GM21717 (cell line): ENCODE measurements around the gene ZBTB26.
"Not testable (repeated sequence)": the region's sequence is repeated elsewhere in the genome, so short reads cannot be mapped to it uniquely, and the experiment has no call there.

ENCODE experiments used
- ATAC-seq: cut with Tn5 transposase; IDR thresholded peaks from one replicate; pipeline ENCODE4 v1.9.1; 2021; ENCODE audit warnings: mild to moderate bottlenecking, moderate library complexity; ENCODE audit not compliant: unreplicated experiment

The ZBTB26 gene

DNA sequence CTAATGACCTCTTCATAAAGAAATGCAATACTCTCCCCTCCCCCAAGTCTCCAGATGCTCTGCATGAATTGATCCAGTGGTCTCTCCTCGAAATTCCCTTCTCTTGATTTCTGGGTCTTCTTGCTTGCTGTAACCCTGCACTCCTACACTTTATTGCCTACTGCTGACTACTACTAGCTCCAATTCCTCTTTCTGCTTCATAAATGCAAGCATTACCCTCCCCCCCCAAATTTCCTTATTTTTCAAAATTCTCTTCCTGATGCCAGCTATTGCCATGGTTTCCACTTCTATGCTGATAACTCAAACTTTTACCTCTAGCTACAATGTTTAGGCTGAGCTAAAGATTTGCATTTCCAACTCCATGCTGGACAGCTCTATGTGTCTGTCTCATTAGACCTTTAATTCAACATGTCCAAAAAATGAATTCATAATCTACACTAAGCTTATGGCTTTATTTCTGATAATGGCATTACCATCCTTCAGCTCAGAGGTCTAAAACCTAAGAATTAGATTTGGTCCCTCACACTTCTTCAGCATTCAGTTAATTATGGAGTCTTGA, 1.4 kb downstream of the ZBTB26 start:
- ATAC-seq: no peak

DNA sequence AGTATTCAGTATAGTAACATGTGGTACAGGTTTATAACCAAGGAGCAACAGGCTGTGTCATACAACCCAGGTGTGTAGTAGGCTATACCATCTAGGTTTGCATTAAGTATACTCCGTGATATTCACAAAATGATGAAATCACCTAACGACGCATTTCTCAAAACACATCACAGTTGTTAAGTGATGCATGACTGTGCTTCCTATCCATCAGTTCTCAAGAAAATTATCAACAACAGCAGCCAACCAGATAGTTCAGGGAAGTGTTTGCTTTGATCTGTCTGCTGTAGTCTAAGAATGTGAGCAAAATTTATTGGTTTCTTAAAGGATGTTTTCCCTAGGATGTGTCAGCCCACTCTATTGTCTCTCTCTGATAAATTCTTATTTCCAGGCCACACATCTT, 7.4 kb downstream of the ZBTB26 start:
- ATAC-seq: no peak

DNA sequence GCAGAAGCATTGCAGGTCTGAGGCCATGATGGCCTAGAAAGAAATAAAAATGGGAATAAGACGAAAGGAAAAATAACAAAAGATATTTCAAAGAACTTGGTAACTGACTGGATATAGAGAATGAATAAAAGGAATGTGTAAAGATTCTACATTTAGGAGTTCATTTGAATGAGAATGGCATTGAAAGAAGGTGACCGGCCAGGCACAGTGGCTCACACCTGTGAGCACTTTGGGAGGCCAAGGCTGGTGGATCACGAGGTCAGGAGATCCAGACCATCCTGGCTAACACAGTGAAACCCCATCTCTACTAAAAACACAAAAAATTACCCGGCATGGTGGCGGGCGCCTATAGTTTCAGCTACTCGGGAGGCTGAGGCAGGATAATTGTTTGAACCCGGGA, 8.6 kb downstream of the ZBTB26 start:
- ATAC-seq: no peak

DNA sequence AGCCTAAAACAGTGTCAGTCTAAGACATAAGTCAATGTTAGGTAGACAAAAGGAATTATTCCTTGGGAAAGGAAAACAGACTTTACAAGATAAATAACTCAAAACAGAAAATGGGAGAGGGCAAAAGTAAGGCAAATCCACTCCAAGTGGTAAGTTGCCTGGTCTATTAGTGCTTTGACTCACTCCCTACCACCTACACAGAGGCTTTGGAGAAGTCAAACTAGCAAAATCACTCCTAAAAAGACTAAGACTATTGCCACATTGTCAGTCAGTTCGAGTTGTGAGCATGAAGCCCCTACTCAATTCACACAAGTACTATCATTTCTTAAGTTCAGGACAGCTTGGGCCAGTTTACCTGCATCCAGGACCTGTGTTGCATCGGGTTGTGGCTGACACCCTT, 13.0 kb downstream of the ZBTB26 start:
- no peak for ATAC-seq

DNA sequence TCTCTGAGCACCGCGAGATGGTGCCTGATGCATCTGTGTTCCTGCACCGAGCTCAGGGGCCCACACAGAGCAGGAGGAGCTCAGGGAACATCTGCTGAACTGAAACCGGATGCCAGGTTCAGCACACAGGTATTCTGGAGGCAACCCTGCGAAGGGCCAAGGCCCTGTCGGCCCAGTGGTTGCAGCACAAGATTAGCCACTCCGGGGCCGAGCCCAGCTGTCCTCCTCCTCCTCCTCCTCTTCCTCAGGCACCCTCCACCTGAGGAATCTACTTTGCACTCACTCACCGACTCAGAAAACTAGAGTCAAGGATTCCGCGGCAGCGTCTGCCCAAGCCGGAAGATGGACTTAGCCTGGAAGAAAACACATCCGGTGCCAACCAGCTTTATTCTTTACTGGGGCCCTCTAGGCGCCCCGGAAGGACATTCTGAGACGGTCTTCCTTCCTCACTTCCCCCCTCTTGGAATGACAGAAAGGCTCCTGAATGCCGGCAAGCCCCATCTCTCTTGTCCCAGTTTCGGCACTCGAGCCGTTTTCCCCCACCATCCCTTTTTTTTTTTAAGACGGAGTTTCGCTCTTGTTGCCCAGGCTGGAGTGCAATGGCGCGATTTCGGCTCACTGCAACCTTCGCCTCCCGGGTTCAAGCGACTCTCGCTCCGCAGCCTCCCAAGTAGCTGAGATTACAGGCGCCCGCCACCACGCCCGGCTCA, 18.2 kb downstream of the ZBTB26 start, which contains the start of gene ZBTB6:
Gene ZBTB6, minus strand, starts transcription at position 360 of the 710 bp plus-strand sequence. CDS start 1,251 bp downstream, outside the sequence.
- ATAC-seq: peak; percentile 97

DNA sequence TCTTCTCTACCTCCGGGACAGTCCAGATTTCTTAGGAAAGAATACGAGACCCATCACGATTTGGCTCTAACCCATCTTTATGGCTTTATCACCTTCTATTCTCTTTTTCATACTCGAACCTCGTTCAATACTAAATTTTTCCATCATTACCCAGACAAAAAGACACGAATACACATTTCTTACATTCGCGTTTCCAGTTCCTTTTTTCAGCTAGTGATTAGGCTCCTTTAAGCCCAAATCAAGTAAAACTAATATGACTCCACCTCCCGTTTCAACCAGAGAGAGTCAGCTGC, 18.7 kb downstream of the ZBTB26 start:
- ATAC-seq: no peak

DNA sequence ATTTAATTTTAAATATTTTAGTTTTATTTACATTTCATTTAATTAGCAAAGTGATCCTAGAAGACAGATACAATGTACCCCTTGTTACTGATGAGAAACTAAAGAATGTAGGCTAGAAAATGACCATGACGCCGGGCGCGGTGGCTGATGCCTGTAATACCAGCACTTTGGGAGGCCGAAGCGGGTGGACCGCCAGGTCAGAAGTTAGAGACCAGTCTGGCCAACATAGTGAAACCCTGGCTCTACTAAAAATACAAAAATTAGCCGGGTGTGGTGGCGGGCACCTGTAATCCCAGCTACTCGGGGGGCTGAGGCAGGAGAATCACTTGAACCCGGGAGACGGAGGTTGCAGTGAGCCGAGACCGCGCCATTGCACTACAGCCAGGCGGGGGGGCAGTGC, 25.2 kb downstream of the ZBTB26 start:
- not testable (repeated sequence) for ATAC-seq

DNA sequence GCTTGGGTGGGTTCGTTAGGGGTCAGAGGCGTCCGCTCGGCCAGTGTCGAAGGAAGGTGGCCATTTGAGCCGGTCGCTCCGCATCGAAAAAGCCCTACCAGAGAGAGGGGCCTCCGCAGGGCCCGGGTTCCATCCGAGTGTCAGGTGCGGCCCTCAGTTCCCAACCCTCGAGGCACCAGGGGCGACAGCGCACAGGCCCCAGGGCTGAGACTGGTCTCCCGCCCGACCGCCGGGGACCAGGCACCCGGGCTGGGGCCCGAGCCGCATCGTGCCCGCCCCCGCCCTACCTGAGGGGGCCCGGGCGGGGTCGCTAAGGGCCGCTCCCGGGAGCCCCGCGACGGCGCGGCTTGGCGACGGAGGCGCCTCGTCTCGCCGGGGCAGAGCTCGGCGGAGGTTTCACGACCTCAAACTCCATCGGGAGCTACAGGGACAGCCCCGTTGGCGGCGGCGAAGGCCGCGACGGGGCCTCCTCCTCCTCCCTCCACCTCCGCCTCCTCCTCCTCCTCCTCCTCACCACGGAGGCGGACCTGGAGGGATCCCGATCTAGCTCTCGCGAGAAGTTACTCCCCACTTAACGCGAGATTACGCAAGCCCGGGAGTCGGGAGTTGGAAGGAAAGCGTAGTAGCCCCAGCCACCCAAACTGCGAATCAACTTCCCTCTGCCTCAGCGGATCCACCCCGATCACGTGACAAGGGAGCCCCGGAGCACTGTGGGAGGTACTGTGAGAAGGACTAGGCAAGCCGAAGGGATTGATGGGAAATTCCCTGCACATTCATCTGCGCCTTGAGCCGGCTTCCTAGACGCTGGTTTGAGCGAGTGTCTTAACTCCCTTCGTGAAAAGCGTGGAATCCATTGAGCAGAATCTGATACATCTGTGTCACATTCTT, 26.2 kb downstream of the ZBTB26 start, which contains the start of gene RC3H2:
Gene RC3H2, minus strand, starts transcription at position 537 of the 888 bp plus-strand sequence. CDS start 7,850 bp downstream, outside the sequence.
- peak; percentile 75 for ATAC-seq

DNA sequence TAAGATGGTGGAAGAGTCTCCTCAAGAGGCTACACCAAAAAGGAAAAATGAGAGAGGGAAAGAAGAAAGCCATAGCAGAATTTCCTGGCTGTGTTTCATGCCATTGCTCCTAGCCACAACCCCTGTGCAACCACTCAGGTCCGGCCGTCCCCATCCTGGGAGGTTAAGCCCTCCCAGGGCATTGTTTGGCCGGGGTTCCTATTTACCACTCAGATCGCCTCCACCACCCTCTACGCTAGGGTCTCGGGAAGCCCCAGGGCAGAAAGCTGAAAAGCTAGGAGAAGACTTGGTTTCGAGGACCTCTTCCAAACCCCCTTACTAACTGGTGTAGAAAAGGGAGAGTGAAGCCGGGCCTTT, 26.9 kb downstream of the ZBTB26 start:
- ATAC-seq: peak; percentile 31

DNA sequence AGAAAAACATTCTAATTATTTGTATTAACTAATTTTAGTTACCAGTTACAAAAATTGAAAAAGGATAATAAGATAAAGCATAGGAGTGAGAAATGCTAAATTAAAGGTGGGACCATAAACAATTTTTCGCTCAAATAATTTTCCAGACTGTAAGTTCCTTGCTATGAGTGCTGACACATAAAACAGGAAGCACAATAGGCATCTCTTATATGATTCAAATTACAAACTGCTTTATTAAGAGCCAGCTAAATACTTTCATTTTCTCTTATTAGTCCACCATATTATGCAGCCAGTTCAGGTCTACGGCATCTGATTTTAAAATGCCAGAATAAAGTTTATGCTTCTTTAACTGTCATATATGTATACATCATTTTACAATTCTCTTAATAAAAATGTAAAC, 30.5 kb downstream of the ZBTB26 start:
- no peak for ATAC-seq

DNA sequence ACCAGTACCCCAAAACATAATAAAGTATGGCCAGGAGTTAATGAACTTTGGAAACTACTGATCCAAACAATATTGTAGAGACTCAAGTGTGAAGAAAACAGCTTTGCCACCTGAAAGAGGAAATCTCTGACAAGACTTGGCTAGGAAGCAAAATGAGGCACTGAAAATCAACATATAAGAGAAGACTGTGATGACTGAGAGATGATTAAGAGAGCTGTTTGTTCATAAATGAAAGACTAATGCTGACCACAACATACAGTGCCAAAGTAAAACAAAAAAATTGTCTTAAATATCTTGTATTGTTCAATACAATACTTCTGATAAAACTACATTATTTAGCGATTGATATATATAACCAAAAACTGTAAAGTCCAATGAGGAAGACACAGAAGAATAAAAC, 33.3 kb downstream of the ZBTB26 start:
- no peak for ATAC-seq

DNA sequence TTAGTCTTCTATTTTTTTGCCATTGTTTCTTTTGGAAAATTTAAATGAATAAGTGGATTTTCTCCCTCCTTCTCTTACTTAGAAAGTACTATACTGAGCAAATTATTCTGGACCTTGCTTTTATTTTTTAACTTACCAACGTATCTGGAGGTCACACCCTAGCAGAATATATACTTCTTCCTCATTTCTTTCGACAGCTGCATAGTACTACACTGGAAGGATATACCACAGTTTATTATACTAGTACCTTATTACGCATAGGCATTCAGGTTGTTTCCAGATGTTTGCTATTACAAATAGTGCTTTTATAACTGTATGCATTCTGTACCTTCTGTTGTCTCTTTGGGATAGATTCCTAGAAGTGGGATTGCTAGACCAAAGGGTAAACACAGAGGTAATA, 42.8 kb downstream of the ZBTB26 start:
- no peak for ATAC-seq

DNA sequence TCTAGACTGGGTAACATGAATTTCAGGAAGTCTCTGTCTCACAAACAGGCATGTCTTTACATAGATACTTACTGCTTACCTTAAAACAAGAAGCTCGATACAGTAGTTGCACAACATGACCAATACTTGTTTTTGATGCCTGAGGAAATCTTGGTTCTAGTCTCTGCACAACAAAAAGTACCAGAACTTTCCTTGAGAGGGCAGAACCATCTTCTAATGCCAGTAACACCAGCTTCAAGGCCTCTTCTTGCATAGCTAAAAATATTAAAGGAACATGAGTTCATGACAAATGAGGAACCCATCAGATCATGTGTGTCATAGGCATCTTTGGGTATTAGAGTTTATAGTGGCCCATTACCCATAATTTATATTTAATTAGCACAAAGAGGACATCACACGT, 48.2 kb downstream of the ZBTB26 start:
- ATAC-seq: no peak

DNA sequence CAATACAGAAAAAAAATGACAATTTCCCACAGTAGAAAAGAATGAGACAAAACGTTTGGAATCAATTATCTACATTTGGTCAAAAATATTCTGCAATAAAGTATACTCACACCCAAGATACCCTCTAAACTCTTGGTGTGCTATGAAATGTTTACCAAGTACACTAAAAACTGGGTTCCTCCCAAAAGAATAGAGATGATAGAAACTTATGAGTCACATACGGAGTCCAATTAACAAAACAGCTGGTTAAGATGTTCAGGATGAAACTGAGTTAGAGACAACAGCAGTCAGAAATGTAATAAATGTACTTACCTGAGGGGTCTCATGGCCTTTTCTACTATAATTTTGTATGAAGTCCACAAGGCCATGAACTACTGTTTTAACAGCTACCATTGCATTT, 51.9 kb downstream of the ZBTB26 start:
- ATAC-seq: no peak

DNA sequence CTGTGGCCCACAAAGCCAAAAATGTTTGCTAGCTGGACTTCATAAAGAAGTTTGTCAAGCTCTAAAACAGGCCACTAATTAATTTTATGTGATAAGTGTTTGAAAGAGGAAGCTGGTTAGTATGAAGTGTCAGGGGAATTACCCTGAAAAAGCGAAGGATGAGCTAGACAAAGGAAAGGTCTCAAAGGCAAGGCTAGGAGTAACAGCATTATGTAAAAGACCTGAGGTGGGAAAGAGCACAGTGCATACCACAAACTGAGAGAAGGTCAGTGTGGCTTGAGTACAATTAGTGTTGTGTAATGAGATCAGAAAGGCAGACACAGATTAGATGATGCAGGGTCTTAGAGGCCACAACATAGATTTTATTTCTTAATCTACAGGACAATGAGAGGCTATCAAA, 55.8 kb downstream of the ZBTB26 start:
- ATAC-seq: no peak

DNA sequence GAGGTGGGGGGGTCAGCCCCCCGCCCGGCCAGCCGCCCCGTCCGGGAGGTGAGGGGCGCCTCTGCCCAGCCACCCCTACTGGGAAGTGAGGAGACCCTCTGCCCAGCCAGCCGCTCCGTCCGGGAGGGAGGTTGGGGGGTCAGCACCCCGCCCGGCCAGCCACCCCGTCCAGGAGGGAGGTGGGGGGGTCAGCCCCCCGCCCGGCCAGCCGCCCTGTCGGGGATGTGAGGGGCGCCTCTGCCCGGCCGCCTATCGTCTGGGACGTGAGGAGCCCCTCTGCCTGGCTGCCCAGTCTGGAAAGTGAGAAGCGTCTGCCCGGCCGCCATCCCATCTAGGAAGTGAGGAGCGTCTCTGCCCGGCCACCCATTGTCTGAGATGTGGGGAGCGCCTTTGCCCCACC, 64.0 kb downstream of the ZBTB26 start:
- not testable (repeated sequence) for ATAC-seq

DNA sequence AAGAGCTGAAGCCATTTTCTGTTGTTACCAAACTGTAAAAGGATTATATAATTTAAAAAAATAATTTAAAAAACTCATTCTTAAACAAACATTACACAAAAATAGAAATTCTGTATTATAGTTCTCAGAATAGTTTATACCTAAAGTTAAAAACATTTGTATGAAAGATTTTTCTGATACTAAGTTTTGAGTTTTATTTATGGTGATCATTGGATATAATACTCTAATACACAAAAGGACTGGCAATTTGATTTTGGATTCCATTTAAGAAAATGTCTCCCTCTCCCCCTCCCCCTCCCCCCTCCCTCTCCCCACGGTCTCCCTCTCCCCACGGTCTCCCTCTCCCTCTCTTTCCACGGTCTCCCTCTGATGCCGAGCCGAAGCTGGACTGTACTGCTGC, 65.2 kb downstream of the ZBTB26 start:
- ATAC-seq: no peak
